Measurements from ENCODE around the gene SGCA. TPM values are rescaled to one million over a fixed set of nuclear protein-coding genes. Genes with fewer than 3 reads are reported as not detected.

The SGCA gene
- total RNA-seq, 2 experiments from 2014 or later = 0.57 to 1.1 TPM

GRCh38 chr17:50219939-50220465 lies 54.2 kb downstream of the SGCA start:
- Histone ChIP-seq H2AFZ (ENCODE audit: low read length) (no peak overlapping the region), H4K20me1 (ENCODE audit: insufficient read depth, low read length) (no peaks in the 10 kb centered on the region), H3K36me3 (ENCODE audit: insufficient read depth, low read length) (no peaks in the 10 kb centered on the region), H3K27ac (ENCODE audit: low read depth, low read length, poor library complexity, severe bottlenecking) (no peak overlapping the region), H3K4me2 (ENCODE audit: low read length) (no peak overlapping the region), H3K9me2 (ENCODE audit: insufficient read depth, low read length) (no peaks in the 10 kb centered on the region), H3K9me3 (ENCODE audit: low read length) (no peaks in the 10 kb centered on the region), H3K4me3 (ENCODE audit: low read depth, low read length, poor library complexity, severe bottlenecking) (no peak overlapping the region), H3K4me1 (ENCODE audit: insufficient read depth, low read length, poor library complexity, severe bottlenecking) (no peaks in the 10 kb centered on the region), H3K79me2 (ENCODE audit: insufficient read depth, low read depth, low read length) (no peaks in the 10 kb centered on the region)
- intact Hi-C loops (cut with micrococcal nuclease; ENCODE audit: unreplicated experiment) = no loop called here
- DNase-seq (ENCODE audit: low spot score) = no peak
- TF ChIP-seq CTCF (conservative IDR thresholded peaks at IDR 0.05; ENCODE audit: low read length) = no peak
- no peak for TF ChIP-seq EZH2phosphoT487 (IDR thresholded peaks at IDR 0.05; ENCODE audit: borderline replicate concordance, low read depth, low read length)
- BruUV-seq (replicated peaks) = no TSS peak
- CTCF ChIA-PET (ENCODE audit: unreplicated experiment) = no interaction called here
- POLR2A ChIA-PET = no interaction called here

- H4K20me1 ChIP-seq (ENCODE audit: insufficient read depth, low read length) = no peaks in the 10 kb centered on the region
- no peaks in the 10 kb centered on the region for H3K79me2 ChIP-seq (ENCODE audit: insufficient read depth, low read depth, low read length)
- H3K9me3 ChIP-seq (ENCODE audit: low read length) = no peaks in the 10 kb centered on the region
- no TSS peak for BruUV-seq (replicated peaks)
- no peak for DNase-seq (ENCODE audit: low spot score)
- no peak for TF ChIP-seq EZH2phosphoT487 (IDR thresholded peaks at IDR 0.05; ENCODE audit: borderline replicate concordance, low read depth, low read length)
- no peak for TF ChIP-seq CTCF (conservative IDR thresholded peaks at IDR 0.05; ENCODE audit: low read length)
- no peak overlapping the region for H3K4me2 ChIP-seq (ENCODE audit: low read length)
- ChIA-PET CTCF (ENCODE audit: unreplicated experiment) (no interaction called here), POLR2A (no interaction called here)
- H3K9me2 ChIP-seq (ENCODE audit: insufficient read depth, low read length) = no peaks in the 10 kb centered on the region
- no peak overlapping the region for H2AFZ ChIP-seq (ENCODE audit: low read length)
- no peaks in the 10 kb centered on the region for H3K4me1 ChIP-seq (ENCODE audit: insufficient read depth, low read length, poor library complexity, severe bottlenecking)
- intact Hi-C loops (cut with micrococcal nuclease; ENCODE audit: unreplicated experiment) = no loop called here
- H3K36me3 ChIP-seq (ENCODE audit: insufficient read depth, low read length) = no peaks in the 10 kb centered on the region
- H3K27ac ChIP-seq (ENCODE audit: low read depth, low read length, poor library complexity, severe bottlenecking) = no peak overlapping the region
- no peak overlapping the region for H3K4me3 ChIP-seq (ENCODE audit: low read depth, low read length, poor library complexity, severe bottlenecking)
Measured at GRCh38 chr17:50220811-50221210, 55.0 kb downstream of the SGCA start.

GRCh38 chr17:50221266-50221863 lies 55.6 kb downstream of the SGCA start:
- no TSS peak for BruUV-seq (replicated peaks)
- no peak for TF ChIP-seq CTCF (conservative IDR thresholded peaks at IDR 0.05; ENCODE audit: low read length)
- TF ChIP-seq EZH2phosphoT487 (IDR thresholded peaks at IDR 0.05; ENCODE audit: borderline replicate concordance, low read depth, low read length) = no peak
- H2AFZ ChIP-seq (ENCODE audit: low read length) = no peak overlapping the region
- no peaks in the 10 kb centered on the region for H4K20me1 ChIP-seq (ENCODE audit: insufficient read depth, low read length)
- ChIA-PET POLR2A (no interaction called here), CTCF (ENCODE audit: unreplicated experiment) (no interaction called here)
- no peak overlapping the region for H3K27ac ChIP-seq (ENCODE audit: low read depth, low read length, poor library complexity, severe bottlenecking)
- no peaks in the 10 kb centered on the region for H3K9me3 ChIP-seq (ENCODE audit: low read length)
- intact Hi-C loops (cut with micrococcal nuclease; ENCODE audit: unreplicated experiment) = no loop called here
- H3K4me3 ChIP-seq (ENCODE audit: low read depth, low read length, poor library complexity, severe bottlenecking) = no peak overlapping the region
- no peaks in the 10 kb centered on the region for H3K9me2 ChIP-seq (ENCODE audit: insufficient read depth, low read length)
- DNase-seq (ENCODE audit: low spot score) = no peak
- no peaks in the 10 kb centered on the region for H3K36me3 ChIP-seq (ENCODE audit: insufficient read depth, low read length)
- no peaks in the 10 kb centered on the region for H3K79me2 ChIP-seq (ENCODE audit: insufficient read depth, low read depth, low read length)
- no peaks in the 10 kb centered on the region for H3K4me1 ChIP-seq (ENCODE audit: insufficient read depth, low read length, poor library complexity, severe bottlenecking)
- no peak overlapping the region for H3K4me2 ChIP-seq (ENCODE audit: low read length)
